ENCODE measurements around the gene FLOT1.

FLOT1 gene

DNA sequence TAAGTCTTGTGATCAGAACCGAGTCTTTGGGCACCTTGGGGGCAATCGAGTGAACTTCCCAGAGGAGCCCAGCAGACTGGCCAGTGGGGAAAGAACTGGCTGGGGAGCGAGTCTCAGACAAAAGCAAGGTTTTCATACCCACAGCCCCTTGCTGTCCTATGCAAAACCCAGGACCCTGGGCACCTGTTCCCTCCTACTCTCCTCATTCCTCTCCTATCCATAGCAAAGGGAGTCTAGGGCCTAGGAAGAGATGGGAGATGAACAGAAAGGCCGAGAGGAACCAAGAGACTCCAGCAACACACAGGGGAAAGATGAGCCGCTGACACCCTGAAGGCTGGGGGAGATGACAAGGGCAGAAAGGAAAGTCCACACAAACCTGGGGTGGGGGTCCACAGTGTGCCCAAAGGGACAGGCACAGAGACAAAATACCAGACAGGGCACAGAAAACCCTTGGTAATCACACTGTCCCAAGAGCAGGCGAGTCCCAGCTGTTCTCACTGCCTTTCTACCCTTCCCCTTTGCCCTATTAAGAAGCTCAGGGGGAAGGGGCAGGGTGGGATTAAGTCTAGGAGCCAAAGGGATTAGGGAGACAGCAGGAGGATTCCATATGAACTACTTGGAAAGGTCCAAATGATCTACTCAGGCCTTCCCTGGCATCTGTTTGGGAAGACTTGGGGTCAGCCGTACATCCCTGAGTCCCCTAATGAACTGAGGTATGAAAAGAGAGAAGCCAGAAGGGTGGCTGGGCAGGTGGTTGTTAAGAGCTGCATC, 62.5 kb downstream of the FLOT1 start:
- no peak for DNase-seq (ENCODE audit: low read depth in 2 of 2)

DNA sequence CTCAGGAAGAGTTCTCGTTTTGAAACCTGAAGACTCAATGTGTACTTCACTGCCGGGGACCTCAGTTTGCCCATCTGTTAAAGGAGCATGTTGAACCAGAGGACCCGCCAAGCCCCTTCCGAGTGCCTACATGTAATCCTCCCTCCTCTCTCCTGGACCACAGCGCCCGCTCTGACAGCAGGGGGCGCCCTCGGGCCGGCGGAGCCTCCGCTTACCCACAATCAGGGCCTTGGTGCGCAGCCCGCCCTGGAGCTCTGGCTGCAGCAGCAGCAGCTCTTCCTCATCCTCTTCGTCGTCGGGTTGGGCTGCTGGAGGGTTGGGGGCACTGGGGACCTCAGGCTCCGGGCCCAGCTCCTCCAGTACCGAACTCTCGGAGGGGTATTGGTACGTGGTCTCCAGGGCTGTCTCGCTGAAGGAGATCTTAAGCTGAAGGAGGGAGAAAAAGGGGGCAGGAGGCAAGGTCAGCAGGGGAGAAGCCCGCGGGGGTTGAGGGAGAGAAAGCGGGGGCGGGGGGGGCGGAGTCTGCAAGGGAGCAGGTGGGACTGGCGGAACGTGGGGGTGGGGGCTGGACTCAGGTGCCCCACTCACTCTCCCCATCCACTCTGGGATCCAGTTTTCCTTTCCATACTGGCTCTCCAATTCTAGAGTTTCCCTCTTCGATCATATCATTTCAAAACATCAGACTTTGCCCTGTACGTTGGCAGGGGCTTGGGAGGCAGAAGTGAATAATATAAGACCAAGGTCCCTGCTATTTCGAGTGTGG, 63.3 kb downstream of the FLOT1 start:
- peak; percentile 80 to 90 for DNase-seq (ENCODE audit: low read depth in 2 of 2)

All from stimulated activated CD4-positive, alpha-beta T cell treated with anti-CD3 and anti-CD28 coated beads, Interleukin-15, amount 100 ng/mL, for 48 hours (primary cell).